Inflammatory macrophage (primary cell): ENCODE measurements around the gene MLEC.
"Not testable (repeated sequence)": the region's sequence is repeated elsewhere in the genome, so short reads cannot be mapped to it uniquely, and the experiment has no call there.

Experiments
- DNase-seq, 2 donors: peaks; one replicate each; pipeline ENCODE4 v3.0.0-alpha.2; 2020 to 2022

The MLEC gene

GRCh38 chr12:120663741-120664140, 23.2 kb upstream of the MLEC start:
- no peak for DNase-seq

GRCh38 chr12:120666571-120667390, 20.2 kb upstream of the MLEC start:
- DNase-seq = no peak

GRCh38 chr12:120668091-120668867, 18.7 kb upstream of the MLEC start:
- no peak for DNase-seq

DNA sequence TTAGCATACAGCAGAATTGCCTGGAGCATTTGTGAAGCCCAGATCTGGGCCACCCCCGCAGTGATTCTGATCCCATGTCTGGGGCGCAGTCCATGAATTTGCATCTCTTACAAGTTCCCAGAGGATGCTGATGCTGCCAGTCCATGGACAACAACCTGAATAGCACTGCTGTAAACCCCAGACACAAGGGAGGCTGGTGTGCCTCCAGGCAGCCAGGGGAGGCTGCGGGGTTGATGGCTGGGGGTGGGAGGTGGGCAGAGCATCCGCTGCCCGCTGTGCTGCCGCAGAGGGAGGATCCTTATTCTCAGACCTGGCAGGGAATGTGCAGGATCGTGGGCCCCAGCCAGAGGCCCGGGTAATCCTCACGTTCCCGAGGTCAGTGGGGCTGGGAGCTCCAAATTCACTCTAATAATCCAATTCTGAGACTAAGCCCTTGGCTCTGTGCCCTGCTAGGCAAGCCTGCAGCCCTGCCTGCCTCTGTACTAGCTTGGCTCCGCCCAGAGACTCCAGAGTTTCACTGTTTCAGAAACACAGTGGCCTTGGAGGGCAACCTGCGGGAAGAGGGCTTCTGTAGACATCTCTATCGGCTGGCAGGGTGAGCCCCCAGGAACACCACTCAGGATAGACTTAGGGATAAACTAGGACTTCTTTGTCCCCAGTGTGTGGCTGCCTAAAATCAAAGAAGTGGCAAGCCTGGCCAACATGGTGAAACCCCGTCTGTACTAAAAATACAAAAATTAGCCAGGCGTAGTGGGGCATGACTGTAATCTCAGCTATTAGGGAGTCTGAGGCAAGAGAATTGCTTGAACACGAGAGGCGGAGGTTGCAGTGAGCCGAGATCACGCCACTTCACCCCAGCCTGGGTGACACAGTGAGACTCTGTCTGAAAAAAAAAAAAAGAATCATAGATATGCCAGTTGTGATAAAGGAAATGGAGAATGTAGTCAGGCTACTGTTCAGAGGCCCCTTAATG, 17.8 kb upstream of the MLEC start:
- DNase-seq = no peak

- not testable (repeated sequence) for DNase-seq
Observed at GRCh38 chr12:120670237-120670636, 16.7 kb upstream of the MLEC start.

DNA sequence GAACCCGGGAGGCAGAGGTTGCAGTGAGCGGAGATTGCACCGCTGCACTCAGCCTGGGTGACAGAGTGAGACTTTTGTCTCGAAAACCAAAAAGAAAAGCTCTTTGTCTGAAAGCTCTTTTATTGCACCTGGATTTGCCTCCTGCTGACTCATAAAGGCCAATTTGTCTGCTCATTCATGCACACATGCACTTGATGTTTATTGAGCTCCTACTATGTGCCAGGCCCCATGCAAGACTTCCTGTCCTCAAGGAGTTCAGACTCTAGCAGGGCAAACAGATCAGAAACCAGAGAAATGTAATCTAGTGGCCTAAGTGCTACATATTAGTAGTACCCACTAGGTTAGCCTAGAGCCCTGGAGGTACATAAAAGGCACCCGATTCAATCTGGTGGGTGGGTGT, 16.3 kb upstream of the MLEC start:
- DNase-seq = no peak

- peak; percentile 34 to 39 for DNase-seq
Observed at GRCh38 chr12:120674097-120674636, 12.8 kb upstream of the MLEC start.

DNA sequence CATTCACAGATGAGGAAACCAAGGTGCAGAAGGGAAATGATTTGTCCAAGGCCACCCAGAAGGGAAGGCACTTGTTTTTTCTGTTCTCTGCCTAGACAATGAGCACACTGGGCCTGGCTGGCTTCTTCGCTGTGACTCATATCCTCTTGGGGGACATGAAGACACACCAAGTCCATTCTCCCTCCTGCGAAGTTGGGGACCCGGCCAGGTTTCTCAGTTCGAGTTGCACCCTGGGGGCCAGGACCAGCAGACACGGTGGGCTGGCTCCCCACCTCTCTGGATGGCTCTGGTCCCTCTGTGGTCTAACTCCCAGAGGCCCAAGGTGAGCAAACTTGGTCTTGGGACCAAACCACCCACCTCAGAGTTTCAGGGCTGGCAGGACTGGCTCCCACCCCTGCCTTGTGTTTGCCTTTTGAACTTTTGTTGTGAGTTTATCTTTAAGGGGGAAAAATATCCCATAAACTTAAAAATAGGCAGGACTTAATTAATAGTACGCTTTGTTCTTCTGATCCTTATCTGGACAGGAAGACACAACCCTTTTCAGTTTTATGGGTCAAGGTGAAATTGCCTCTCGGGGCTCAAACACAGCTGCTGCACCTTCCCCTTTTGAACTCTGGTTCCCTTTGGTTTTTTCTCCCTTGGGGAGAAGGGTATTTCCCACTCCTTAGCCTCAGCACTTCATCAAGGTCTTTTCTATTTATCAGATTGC, 9.0 kb upstream of the MLEC start:
- peak; percentile 29 to 34 for DNase-seq

DNA sequence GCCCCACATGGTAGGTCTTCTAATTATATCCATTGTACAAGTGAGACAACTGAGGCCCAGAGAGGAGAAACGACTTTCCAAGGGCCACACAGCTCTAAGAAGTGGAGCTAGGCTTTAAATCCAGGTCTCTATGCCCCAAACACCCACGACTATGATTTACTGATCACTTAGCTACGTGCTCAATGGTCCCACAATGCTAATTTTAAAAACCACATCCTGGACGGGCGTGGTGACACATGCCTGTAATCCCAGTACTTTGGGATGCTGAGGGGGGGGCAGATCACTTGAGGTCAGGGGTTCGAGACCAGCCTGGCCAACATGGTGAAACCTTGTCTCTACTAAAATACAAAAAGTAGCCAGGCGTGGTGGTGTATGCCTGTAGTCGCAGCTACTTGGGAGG, 8.4 kb upstream of the MLEC start:
- no peak for DNase-seq

- DNase-seq = peak; percentile 38 to 48
Observed at GRCh38 chr12:120680165-120680738, 6.7 kb upstream of the MLEC start.

DNA sequence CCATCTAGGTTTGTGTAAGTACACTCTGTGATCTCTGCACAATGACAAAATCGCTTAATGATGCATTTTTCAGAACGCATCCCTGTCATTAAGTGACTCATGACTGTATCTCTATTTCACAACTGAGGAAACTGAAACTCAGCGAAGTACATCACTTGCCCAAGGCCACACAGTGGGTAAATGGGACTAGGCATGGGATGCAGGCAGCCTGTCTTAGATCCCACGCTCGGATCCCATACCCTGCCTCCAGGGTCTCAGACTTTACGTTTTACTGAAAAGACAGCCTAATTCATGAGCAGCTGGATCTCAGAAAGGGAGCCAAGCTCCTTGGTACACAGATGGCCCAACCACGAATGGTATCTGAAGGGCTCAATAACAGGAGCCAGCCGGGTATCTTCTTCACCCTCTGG, 2.4 kb upstream of the MLEC start:
- peak; percentile 76 to 91 for DNase-seq

- no peak for DNase-seq
Observed at GRCh38 chr12:120685522-120685921, 1.4 kb upstream of the MLEC start.

GRCh38 chr12:120686151-120686689, 729 bp upstream of the MLEC start:
- peak; percentile 98 to 99 for DNase-seq

DNA sequence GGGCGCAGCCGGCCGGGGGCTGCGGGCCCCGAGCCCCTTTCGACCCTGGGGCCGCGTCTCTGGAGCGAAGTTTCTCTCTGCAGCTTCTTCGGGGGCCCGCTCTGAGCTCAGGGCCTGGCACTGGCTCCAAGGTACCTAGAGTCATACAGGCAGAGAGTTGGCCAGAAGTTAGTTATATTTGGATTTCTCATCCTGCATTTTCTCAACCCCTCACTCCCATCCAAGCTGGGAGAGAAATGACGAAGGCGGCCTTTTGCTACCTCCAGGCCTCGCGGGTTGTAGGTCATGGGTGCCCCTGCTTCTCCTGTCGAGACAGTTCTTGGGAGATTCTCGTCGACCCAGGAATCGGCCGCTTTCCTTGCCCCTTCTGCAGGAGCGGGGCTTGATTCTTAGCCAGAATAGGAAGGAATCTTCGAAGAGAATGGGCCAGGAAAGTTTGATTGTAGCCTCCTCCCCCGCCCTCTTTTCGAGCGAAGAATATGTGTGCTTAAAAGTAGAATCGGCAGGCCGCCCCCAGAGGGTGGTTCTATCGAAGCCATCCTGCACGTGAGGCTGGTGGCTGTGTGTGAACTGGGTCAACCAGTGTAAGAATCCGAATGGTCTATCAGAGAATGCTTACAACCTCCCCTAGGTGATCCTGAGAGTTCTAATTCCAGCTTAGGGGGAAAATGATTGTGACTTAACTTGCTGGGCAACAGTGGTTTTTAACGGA, 785 bp downstream of the MLEC start:
- peak; percentile 15 to 40 for DNase-seq

DNA sequence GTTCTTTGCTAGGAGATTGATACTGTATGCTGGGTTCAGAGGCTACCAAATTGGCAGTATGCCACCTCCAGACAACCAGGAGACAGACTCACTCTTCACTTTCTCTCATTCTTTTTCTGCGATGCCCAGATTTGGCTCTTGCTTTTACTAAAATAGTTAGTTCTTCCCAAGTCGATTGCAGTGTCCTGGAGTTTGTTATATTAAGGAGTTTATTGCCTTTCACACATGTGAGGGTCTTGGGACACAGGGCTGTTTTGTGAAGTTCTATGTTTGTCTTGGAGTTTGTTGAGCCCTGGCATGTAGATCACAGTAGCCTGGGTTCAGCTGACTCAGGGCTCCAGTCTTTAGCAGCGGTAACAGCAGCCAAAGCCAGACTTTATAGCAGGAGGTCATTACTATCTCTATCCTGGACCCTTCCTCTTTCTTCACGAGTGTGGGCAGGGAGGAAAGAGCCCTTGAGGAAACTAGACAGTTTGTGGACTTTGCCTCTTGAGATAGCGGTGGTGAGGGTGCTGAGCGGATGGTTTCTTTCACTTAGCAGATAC, 1.6 kb downstream of the MLEC start:
- DNase-seq = peak; percentile 39 to 51

- DNase-seq = no peak
Observed at GRCh38 chr12:120689397-120690082, 2.6 kb downstream of the MLEC start.

DNA sequence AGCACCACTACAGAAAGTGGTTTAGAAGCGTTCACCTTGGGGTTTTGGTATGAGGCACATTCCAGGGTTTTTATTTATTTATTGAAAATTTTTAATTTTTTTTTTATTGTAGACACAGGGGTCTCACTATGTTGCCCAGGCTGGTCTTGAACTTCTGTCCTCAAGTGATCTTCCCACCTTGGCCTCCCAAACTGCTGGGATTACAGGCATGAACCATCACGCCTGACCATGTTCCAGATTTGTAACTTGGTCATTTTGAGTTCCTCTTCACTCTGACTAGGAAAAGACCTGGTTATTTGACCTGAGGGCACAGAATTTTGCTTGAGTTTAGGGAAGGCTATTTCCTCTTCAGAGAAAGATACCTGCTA, 3.1 kb downstream of the MLEC start:
- DNase-seq = no peak

DNA sequence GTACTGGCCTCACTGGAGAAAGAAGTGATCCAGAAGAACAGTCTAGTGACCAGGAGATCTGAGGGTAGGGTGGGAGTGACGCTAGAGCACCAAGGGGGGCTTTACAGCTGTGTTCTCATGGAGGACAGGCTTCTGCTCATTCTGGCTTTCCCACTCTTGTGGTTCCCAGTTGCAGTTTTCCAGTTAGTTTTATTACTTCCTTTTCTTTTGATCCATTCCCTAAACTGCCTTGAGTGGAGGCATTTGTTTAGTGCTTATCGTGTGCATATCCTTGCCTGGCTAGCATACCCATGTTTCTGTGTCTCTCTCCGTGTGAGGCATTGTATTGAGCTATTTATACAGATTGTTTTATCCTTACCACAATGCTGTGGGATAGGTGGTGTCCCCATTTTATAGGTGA, 4.0 kb downstream of the MLEC start:
- DNase-seq = no peak

- DNase-seq = no peak
Observed at GRCh38 chr12:120692524-120693033, 5.6 kb downstream of the MLEC start.
